ENCODE measurements around the gene TYMP. TPM values are rescaled to one million over a fixed set of nuclear protein-coding genes. Genes with fewer than 3 reads are reported as not detected.

TYMP gene
- total RNA-seq, 2 donors from 2014 or later: 164 to 234 TPM

DNA sequence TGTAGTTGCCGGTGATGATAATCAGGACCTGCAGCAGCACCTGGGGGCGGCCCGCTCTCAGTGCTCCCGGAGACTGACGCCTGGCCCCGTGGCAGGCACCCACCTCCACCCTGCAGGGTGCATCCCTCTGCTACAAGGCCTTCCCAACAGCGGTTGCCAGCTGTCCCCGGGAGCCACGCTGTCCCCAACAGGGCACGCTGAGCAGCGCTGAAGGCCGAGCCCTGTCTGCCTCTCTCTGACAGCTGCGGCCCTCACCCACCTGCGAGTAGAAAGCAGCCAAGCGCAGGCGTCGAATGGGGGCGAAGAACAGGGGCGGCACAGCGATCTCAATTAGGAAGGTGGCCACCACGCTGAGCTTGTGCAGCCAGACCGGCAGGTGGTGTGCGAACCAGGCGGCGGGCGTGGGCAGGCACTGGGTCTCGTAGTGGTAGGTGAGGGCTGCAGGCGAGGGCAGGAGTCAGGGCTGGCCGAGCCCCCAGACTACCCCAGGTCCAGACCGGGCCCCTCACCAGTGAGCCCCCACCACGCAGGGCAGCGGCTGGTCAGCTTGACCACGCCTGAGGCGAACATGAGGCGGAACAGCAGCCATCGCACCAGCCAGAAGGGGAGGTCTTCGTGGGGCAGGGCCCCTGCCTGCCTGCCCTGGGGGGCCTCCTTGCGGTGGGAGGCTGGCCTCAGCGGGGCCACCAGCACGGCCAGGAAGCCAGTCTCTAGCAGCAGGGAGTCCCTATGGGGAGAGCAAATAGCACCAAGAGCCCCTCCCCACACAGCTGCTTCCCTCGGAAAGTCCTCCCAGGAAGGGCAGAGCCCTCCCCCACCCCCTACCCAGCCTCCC is 23.8 kb downstream of the TYMP start:
- ATAC-seq (no peak), DNase-seq (ENCODE audit: low spot score) (no peak)
- no peak overlapping the region for H3K27ac Mint-ChIP-seq
- peaks cover 13 to 16% of the 10 kb centered on the region in 2 donors for H3K4me1 Mint-ChIP-seq (ENCODE audit: low read depth in 2 of 2)
- H3K27me3 Mint-ChIP-seq: no peaks in the 10 kb centered on the region
- H3K4me3 Mint-ChIP-seq: peak overlapping the region; percentile 93
- H3K36me3 Mint-ChIP-seq: peaks cover 9% of the 10 kb centered on the region
- H3K9me3 Mint-ChIP-seq: no peaks in the 10 kb centered on the region

DNA sequence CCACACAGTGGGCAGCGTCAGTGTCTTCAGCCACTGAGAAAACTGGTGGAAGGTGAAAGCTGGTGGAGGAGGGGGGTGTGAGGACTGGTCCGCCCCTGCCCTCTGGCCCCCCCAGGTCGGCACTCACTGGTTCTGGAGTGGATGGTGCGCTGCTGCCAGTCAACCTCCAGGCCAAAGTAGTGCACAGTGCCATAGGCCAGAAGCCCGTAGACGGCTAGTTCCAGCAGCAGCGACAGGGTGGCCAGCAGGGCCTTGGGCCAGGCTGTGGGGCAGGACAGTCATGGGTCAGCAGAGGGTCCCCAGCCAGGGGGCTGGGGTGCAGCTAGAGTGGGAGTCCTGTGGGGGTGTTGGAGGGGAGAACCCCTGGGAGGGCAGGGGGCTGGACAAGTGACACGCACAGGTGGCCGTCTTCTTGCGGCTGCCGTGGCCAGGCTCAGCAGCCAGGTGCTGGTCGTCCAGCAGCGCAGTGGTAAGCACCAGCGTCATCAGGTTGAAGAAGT is 24.5 kb downstream of the TYMP start:
- no peak overlapping the region for H3K27ac Mint-ChIP-seq
- ATAC-seq: no peak
- peaks cover 13 to 18% of the 10 kb centered on the region in 2 donors for H3K4me1 Mint-ChIP-seq (ENCODE audit: low read depth in 2 of 2)
- no peaks in the 10 kb centered on the region for H3K9me3 Mint-ChIP-seq
- peaks cover 9% of the 10 kb centered on the region for H3K36me3 Mint-ChIP-seq
- no peak overlapping the region for H3K4me3 Mint-ChIP-seq
- H3K27me3 Mint-ChIP-seq: no peaks in the 10 kb centered on the region
- no peak for DNase-seq (ENCODE audit: low spot score)

DNA sequence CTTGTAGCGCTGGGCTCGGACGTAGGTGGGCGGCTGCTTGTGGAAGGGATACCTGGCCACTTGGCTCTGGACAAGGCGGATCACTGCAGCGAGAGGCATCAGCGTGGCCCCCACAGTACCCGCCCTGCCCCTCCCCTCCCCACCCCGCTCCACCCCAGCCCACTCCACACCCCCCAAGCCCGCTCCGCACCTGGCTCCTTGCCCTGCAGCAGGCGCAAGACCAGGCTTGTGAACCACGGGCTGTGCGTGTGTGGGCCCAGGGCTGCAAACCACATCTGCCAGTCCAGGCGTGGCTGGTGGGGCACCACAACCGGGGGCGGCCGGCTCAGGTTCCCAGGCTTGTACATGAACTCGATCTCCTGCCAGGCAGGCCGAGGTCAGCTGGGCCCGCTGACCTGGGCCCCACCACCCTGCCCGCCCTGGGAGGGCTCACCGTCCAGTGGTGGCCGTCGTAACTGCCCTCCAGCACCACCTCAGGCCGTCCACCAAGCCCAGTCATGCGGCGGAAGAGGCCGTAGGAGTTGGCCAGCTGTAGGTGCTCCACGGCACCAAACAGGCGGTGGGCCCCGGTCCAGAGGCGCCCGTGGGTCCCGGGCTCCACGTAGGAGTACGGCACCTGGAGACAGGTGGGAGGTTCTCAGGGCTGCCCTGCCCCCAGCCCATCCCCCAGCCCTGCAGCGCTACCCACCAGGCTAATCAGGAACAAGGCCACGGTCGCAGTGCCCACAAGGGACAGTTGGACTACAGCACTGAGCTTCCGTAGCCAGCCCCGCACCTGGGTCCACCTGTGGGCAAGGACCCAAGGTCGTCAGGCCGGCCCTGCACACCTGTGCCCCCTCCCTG is 25.2 kb downstream of the TYMP start:
- DNase-seq (ENCODE audit: low spot score): no peak
- ATAC-seq: no peak
- peaks cover 11 to 17% of the 10 kb centered on the region in 2 donors for H3K4me1 Mint-ChIP-seq (ENCODE audit: low read depth in 2 of 2)
- H3K36me3 Mint-ChIP-seq: peaks cover 9% of the 10 kb centered on the region
- no peak overlapping the region for H3K27ac Mint-ChIP-seq
- H3K4me3 Mint-ChIP-seq: no peak overlapping the region
- no peaks in the 10 kb centered on the region for H3K9me3 Mint-ChIP-seq
- H3K27me3 Mint-ChIP-seq: no peaks in the 10 kb centered on the region

DNA sequence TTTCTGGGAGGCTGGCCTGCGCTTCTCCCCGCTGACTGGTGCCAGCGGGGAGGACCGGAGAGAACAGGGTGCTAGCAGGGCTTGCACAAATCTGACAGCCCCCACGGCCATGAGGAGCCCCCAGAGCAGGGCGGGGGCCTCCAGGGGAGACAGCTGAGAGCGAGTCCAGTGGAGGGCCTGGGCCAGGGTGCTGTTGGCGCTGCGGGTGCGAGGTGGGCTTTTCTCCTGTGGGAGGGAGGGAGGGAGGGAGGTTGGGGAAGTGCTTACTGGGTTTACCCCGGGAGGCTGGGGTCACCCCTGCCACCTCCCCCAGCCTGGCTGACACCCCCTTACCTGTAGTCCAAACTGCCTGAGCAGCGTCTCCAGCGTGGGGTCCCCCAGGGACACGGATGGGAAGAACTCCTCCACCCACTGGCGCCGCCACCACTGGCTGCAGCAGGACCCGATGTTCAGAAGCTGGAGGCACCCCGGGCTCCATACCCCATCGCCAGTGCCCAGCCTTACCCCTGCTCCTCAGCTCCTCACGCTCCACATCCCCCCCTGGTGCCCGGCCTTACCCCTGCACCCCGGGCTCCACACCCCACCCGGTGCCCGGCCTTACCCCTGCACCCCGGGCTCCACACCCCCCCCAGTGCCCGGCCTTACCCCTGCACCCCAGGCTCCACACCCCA is 26.2 kb downstream of the TYMP start:
- peaks cover under 1% of the 10 kb centered on the region for H3K36me3 Mint-ChIP-seq
- no peak for ATAC-seq

DNA sequence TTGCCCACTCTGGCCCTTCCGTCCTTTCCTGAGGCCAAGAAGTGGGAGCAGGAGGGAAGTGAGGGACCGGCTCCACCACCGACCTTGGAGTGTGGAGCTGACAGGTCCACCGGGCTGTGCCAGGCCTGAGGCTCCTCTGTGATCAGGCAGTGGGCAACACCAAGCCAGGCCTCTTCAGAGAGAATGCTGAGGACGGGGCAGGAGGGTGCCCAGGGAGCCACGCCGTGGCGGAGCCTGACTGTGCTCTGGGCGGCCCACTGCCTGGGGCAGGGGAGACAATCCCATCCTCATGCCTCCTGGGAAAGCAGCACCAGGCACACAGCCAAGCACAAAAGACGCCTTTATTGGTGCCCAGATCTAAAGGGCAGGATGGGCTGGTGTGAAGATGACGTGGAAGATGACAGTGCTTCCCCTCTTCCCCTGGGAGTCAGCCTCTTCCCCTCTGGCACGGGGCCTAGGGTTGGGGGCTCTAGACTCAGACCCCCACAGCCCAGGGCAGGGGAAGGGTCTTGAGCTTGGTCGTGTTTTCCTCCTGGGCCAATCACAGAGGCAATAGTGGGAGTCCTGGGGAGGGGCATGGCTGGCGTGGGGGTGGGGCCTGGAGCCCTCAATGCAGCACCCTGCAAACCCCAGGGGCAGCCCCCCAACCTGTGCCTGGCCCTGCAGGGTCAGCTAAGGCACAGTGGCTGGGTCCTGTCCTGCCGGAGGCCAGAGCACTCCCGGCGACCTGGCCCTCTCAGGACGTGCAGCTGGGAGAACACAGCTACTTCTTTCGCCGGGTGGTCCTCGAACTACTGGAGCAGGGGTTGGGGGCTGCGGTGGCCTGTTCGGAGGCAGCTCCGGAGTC is 27.0 kb downstream of the TYMP start:
- H3K9me3 Mint-ChIP-seq: no peaks in the 10 kb centered on the region
- H3K4me1 Mint-ChIP-seq (ENCODE audit: low read depth in 2 of 2): peaks cover 0 to 8% of the 10 kb centered on the region in 2 donors
- no peak for ATAC-seq
- DNase-seq (ENCODE audit: low spot score): no peak
- no peak overlapping the region for H3K27ac Mint-ChIP-seq
- no peak overlapping the region for H3K4me3 Mint-ChIP-seq
- no peaks in the 10 kb centered on the region for H3K36me3 Mint-ChIP-seq
- H3K27me3 Mint-ChIP-seq: peaks cover 0 to under 1% of the 10 kb centered on the region in 2 donors

More for the DNA sequence above, 26.2 kb downstream of the TYMP start:
- no peaks in the 10 kb centered on the region for H3K27me3 Mint-ChIP-seq
- H3K9me3 Mint-ChIP-seq: no peaks in the 10 kb centered on the region
- no peak overlapping the region for H3K4me3 Mint-ChIP-seq
- peaks cover 1 to 10% of the 10 kb centered on the region in 2 donors for H3K4me1 Mint-ChIP-seq (ENCODE audit: low read depth in 2 of 2)
- DNase-seq (ENCODE audit: low spot score): no peak
- no peak overlapping the region for H3K27ac Mint-ChIP-seq

DNA sequence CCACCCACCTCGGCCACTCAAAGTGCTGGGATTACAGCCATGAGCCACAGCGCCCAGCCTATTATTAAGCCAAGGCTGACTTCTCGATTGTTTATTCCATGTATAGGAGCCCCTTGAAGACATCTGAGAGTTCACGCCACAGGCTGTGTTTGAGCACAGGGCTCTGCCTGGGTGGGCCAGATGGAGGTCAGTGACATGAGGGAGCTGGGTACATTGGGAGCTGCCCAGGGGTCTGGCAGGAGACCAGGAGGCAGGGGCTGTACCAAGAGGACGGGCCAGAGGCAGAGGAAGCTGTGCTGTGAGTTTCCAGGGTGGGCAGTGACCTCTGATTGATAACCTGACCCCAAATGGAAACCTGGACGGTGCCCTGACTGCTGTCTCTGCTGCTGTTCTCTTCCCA is 27.7 kb downstream of the TYMP start:
- H3K9me3 Mint-ChIP-seq: no peaks in the 10 kb centered on the region
- no peak overlapping the region for H3K27ac Mint-ChIP-seq
- H3K4me1 Mint-ChIP-seq (ENCODE audit: low read depth in 2 of 2): peaks cover 0 to 6% of the 10 kb centered on the region in 2 donors
- peaks cover 3% of the 10 kb centered on the region in 2 donors for H3K27me3 Mint-ChIP-seq
- H3K4me3 Mint-ChIP-seq: no peak overlapping the region
- no peaks in the 10 kb centered on the region for H3K36me3 Mint-ChIP-seq
- DNase-seq (ENCODE audit: low spot score) (no peak), ATAC-seq (no peak)

DNA sequence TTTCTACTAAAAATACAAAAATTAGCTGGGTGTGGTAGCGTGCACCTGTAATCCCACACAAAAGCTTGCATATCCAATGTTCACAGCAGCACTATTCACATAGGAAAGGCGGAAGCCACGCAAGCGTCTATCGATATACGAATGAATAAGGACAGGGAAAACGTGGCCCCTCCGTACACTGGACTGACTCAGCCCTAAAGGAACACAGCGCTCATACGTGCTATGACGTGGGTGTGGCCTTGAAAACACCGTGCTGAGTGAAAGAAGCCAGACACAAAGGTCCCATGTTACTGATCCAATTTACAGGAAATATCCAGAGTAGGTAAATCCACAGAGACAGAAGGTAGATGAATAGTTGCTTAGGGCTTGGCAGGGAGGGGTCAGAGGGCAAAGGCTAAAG is 29.4 kb downstream of the TYMP start:
- ATAC-seq: no peak
- H3K9me3 Mint-ChIP-seq: no peaks in the 10 kb centered on the region
- peaks cover 0 to 6% of the 10 kb centered on the region in 2 donors for H3K4me1 Mint-ChIP-seq (ENCODE audit: low read depth in 2 of 2)
- H3K27me3 Mint-ChIP-seq: peaks cover 6 to 7% of the 10 kb centered on the region in 2 donors
- H3K27ac Mint-ChIP-seq: no peak overlapping the region
- H3K36me3 Mint-ChIP-seq: no peaks in the 10 kb centered on the region
- DNase-seq (ENCODE audit: low spot score): no peak
- H3K4me3 Mint-ChIP-seq: no peak overlapping the region

DNA sequence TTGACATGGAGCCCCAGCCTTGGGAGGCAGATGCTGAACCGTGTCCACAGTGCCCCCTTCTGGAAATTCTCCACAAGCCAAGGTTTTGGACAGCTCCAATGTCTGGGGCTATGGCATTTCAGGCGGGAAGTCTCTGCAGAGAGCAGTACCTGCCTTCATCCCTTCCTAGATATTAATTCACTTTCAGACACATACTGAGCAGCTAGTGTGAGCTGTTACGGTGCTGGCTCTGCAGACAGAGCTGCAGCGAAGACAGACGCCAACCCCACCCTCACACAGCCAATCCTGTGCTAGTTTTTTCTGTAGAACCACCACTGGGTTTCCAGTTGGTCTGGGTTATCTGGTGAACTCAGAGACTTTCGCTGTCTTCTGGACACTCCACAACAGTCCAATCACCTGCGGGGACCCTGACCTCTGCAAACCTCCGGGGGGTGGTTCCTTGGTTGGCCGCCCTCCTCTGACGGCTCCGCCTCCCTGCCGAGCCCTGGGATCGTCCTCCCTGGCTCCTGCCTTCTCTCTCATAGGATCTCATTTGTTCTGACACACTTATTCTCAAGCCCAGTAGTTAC is 31.4 kb downstream of the TYMP start:
- peaks cover 6 to 7% of the 10 kb centered on the region in 2 donors for H3K27me3 Mint-ChIP-seq
- DNase-seq (ENCODE audit: low spot score) (no peak), ATAC-seq (peak; percentile 78 to 84)
- H3K27ac Mint-ChIP-seq: no peak overlapping the region
- no peaks in the 10 kb centered on the region for H3K9me3 Mint-ChIP-seq
- peaks cover 0 to 6% of the 10 kb centered on the region in 2 donors for H3K4me1 Mint-ChIP-seq (ENCODE audit: low read depth in 2 of 2)
- H3K4me3 Mint-ChIP-seq: no peak overlapping the region
- H3K36me3 Mint-ChIP-seq: no peaks in the 10 kb centered on the region

DNA sequence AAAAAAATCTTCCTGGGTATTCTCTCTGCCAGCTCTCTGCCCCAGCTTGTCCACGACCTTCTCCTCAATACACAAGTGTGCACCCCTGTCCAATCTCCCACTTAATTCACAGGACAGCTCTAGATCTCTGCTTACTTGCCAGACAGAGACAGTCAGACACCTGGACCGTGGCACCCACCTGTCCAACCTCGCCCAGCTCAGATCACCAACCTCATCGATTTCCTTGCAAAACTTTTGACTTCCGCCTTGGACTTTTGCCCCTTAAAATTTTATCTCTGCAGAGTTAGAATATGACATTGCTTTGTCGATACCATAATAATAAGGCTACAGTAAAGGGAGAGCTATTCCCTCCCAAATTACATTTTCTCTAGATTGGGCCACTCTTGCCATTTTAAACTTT is 32.7 kb downstream of the TYMP start:
- H3K4me1 Mint-ChIP-seq (ENCODE audit: low read depth in 2 of 2): peaks cover 0 to 6% of the 10 kb centered on the region in 2 donors
- no peaks in the 10 kb centered on the region for H3K9me3 Mint-ChIP-seq
- no peak for ATAC-seq
- no peak overlapping the region for H3K4me3 Mint-ChIP-seq
- DNase-seq (ENCODE audit: low spot score): no peak
- H3K27ac Mint-ChIP-seq: no peak overlapping the region
- H3K27me3 Mint-ChIP-seq: peaks cover 6 to 7% of the 10 kb centered on the region in 2 donors
- H3K36me3 Mint-ChIP-seq: no peaks in the 10 kb centered on the region

DNA sequence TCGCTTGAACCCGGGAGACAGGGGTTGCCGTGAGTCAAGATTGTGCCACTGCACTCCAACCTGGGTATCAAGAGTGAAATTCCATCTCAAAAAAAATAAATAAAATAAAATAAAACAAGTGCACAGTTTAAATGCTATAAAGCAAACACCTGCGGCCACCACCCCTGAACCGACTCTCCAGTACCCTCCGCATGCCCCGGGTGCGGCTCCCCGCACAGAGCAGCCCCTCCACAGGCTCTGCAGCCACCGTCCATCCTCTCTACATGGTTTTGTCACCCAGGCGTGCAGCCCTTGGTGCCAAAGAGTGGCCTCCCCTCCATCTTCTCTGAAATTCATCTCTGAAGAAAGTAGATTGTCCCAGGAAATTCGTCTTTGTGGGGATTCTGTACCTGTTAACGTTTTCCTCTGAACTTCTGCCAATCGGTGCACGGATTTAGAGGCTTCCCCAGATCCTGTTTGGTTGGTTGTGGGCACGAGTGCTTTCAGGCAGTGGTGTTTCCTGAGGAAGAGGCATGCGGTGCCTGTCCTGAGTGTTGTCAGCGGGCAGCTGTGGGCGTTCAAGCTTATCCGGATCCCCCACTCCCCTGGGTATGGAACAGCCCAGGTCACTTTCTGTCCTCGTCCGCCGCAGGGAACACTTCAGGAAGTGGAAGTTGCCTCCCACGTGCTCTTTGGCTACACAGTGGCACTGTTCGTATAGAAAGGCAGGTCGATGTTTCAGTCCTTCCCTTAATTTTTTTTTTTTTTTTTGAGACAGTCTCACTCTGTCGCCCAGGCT is 39.1 kb downstream of the TYMP start:
- Mint-ChIP-seq H3K27me3 (peaks cover 2 to 4% of the 10 kb centered on the region in 2 donors), H3K4me1 (ENCODE audit: low read depth in 2 of 2) (peaks cover 5 to 6% of the 10 kb centered on the region in 2 donors), H3K36me3 (no peaks in the 10 kb centered on the region), H3K27ac (no peak overlapping the region), H3K9me3 (no peaks in the 10 kb centered on the region), H3K4me3 (no peak overlapping the region)
- ATAC-seq: no peak
- no peak for DNase-seq (ENCODE audit: low spot score)

DNA sequence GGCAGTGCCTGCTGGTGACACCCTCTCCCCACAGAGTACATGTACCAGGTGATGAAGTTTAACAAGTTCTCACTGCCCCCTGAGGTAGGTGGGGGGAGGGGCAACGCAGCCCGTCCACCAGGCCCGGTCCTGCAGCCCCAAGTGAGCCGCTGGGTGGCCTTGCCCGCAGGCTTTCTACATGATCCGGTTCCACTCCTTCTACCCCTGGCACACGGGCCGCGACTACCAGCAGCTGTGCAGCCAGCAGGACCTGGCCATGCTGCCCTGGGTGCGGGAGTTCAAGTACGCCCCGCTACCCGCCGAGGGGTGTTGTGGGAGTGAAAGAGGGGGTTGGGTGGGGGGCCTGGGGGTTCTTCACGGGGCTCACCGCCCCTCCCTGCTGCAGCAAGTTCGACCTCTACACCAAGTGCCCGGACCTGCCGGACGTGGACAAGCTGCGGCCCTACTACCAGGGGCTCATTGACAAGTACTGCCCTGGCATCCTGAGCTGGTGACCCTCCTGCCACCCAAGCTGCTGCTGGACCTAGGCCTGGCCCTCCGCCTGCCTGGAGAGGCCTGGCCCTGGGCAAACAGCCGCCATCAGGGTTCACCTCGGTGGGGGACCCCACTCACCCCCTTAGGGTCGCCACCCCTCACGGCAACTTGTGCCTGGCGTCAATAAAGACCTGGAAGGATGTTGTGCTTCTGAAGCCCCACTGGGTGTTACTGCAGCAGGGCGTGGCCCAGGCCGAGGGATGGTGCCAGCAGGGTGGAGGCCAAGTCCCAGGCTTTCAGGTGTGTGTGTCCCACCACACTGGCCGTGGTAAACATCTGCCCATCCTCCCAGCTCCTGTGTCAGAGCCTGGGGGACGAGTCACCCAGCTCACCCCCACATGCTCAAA is 40.2 kb downstream of the TYMP start:
- peaks cover 0 to 4% of the 10 kb centered on the region in 2 donors for H3K27me3 Mint-ChIP-seq
- no peaks in the 10 kb centered on the region for H3K9me3 Mint-ChIP-seq
- H3K27ac Mint-ChIP-seq: no peak overlapping the region
- ATAC-seq (no peak), DNase-seq (ENCODE audit: low spot score) (no peak)
- no peaks in the 10 kb centered on the region for H3K36me3 Mint-ChIP-seq
- H3K4me3 Mint-ChIP-seq: no peak overlapping the region
- peaks cover 5 to 6% of the 10 kb centered on the region in 2 donors for H3K4me1 Mint-ChIP-seq (ENCODE audit: low read depth in 2 of 2)

All from natural killer cell treated with Interleukin-12 subunit alpha and Interleukin-12 subunit beta and Interleukin-15 and Interleukin-18, amount 100 ng/mL, for 72 hours (primary cell).